Amygdala (tissue), 56 donors: ENCODE data around the gene UAP1L1.
A peak's percentile ranks its signal among the peaks of the same experiment; 100 is the strongest.

ENCODE experiments used
- DNase-seq, 56 donors: peaks; one replicate each; lab custom pipeline; 2025; lab: John Stamatoyannopoulos, UW

Gene UAP1L1

GRCh38 chr9:137086531-137087408, 9.5 kb downstream of the UAP1L1 start, which contains the start of gene MAN1B1:
Gene MAN1B1 (plus strand): TSS chr9:137086985. CDS start chr9:137087000, 15 bp downstream.
- peak; percentile 58 to 99 (median 95) for DNase-seq

GRCh38 chr9:137087409-137087925, 10.2 kb downstream of the UAP1L1 start:
- DNase-seq, result no peak

GRCh38 chr9:137088121-137088520, 10.8 kb downstream of the UAP1L1 start:
- DNase-seq, result no peak

GRCh38 chr9:137089232-137089947, 12.1 kb downstream of the UAP1L1 start:
- no peak for DNase-seq

GRCh38 chr9:137095664-137096517, 18.6 kb downstream of the UAP1L1 start:
- DNase-seq, result peak in 1 of 56 donors; percentile 15

- DNase-seq, result no peak
Observed at GRCh38 chr9:137096785-137097546, 19.6 kb downstream of the UAP1L1 start.

GRCh38 chr9:137097761-137098462, 20.6 kb downstream of the UAP1L1 start:
- DNase-seq, result no peak

GRCh38 chr9:137099231-137099630, 21.9 kb downstream of the UAP1L1 start:
- DNase-seq, result no peak

GRCh38 chr9:137103206-137103999, 26.1 kb downstream of the UAP1L1 start:
- no peak for DNase-seq

GRCh38 chr9:137105814-137106661, 28.7 kb downstream of the UAP1L1 start:
- no peak for DNase-seq

- DNase-seq, result no peak
Observed at GRCh38 chr9:137106662-137107250, 29.4 kb downstream of the UAP1L1 start.

GRCh38 chr9:137107312-137107921, 30.1 kb downstream of the UAP1L1 start:
- no peak for DNase-seq

- DNase-seq, result no peak
Observed at GRCh38 chr9:137107982-137108381, 30.7 kb downstream of the UAP1L1 start.

GRCh38 chr9:137108608-137109249, 31.4 kb downstream of the UAP1L1 start:
- no peak for DNase-seq

GRCh38 chr9:137109250-137110146, 32.2 kb downstream of the UAP1L1 start:
- no peak for DNase-seq
